Measurements from ENCODE around the gene OR13C4.

GRCh38 chr9:104514901-104515300, 12.1 kb downstream of the OR13C4 start:
- no peak for TF ChIP-seq POLR2A (IDR thresholded peaks at IDR 0.05)
- TF ChIP-seq CTCF (IDR thresholded peaks at IDR 0.05): no peak
